ENCODE data around the gene CDH4.

Gene CDH4

DNA sequence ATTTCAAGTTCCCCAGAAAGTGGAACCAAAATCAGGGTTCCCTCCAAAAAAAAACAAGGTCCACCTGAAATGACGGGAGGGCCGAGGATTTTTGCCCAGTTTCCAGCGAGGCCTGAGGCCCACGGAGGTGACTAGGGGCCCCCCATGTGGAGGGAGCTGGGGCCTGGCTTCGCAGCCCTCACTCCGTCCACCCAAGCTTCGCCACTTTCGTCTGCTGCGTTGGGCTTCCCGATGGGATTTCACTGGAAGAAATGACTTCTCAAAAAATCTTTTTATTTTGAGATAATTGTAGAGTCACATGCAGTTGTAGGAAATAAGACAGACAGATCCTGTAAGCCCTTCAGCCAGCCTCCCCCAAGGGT lies 605.3 kb downstream of the CDH4 start:
- no peak for DNase-seq

GRCh38 chr20:61857884-61858283 lies 605.8 kb downstream of the CDH4 start:
- DNase-seq: no peak

- no peak for DNase-seq
Observed at GRCh38 chr20:61859767-61860166, 607.7 kb downstream of the CDH4 start.

- no peak for DNase-seq
Observed at GRCh38 chr20:61860260-61860987, 608.4 kb downstream of the CDH4 start.

DNA sequence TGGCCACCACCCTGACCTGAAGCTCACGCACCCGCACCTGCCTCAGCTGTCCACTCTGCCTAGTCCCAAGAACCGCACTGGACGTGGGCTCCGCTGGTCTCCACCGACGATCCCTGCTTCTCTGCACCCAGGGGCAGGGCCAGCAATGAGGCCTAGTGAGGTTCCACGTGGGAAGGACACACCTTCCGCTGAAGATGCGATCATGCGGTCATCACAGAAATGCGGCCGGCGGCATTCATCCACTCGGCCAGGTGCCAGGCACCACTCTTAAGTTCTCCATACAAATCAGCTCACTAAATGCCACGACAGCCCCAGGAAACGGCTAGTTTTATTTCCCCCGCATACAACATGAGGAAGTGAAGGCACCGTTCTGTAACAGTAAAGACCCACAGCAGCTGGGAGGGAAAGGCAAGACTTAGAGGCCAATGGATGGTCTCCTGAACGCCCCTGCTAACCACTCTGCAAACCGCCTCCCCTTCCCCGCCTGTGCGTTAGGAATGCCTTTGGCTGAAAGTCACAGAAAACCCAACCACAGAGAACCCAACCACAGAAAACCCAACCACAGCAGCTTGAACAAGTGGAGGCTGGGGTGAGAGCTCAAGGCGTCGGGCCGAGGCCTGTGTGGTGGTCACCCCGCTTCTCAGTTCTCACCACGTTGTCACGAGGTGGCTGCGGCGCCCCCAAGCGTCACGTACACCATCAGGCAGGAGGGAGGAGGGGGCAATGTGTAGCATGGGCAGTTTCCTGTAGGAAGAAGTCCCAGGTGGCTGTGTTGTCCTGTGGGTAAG lies 609.2 kb downstream of the CDH4 start:
- DNase-seq: no peak

- no peak for DNase-seq
Observed at GRCh38 chr20:61861858-61862257, 609.8 kb downstream of the CDH4 start.

DNA sequence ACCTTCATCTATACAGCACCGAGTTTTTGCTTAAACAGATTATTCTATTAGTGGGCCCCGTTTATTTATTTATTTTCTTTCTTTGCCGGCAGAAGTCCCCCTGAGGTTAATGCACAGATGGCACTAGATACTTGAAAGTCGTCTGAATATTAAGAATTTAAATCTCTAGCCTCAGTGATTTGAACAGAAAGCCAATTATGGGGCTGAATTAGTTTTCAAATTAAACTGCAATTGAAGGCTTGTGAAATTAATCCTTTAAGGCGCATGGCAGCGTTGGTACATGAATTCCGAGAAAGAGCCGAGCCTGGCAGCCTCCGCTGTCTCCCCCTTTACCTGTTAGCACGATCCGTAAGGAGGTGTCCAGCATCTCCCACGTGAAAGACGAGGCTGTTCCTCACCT lies 610.8 kb downstream of the CDH4 start:
- DNase-seq: no peak

DNA sequence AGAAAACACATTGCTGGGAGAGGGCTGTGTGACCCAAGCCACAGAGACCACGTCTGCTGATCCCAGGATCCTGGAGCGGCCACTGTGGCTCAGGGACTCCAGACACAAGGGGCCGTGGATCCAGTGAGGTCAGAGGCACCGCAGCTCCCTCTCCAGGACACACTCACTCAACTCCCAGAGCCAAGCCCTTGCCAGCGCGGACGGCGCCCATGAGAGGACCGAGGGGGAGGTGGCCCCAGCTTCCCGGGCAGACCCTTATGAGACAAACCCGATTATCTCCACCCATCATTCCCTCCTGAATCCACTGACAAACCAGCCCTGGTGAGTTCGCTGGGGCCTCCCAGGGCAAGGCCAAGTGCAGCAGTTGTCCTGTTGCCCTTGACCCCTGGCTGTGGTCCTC lies 612.4 kb downstream of the CDH4 start:
- DNase-seq: no peak

- no peak for DNase-seq
Observed at GRCh38 chr20:61865353-61865752, 613.3 kb downstream of the CDH4 start.

- DNase-seq: no peak
Observed at GRCh38 chr20:61866165-61866564, 614.1 kb downstream of the CDH4 start.

- no peak for DNase-seq
Observed at GRCh38 chr20:61868006-61868405, 615.9 kb downstream of the CDH4 start.

- no peak for DNase-seq
Observed at GRCh38 chr20:61868466-61869090, 616.5 kb downstream of the CDH4 start.

DNA sequence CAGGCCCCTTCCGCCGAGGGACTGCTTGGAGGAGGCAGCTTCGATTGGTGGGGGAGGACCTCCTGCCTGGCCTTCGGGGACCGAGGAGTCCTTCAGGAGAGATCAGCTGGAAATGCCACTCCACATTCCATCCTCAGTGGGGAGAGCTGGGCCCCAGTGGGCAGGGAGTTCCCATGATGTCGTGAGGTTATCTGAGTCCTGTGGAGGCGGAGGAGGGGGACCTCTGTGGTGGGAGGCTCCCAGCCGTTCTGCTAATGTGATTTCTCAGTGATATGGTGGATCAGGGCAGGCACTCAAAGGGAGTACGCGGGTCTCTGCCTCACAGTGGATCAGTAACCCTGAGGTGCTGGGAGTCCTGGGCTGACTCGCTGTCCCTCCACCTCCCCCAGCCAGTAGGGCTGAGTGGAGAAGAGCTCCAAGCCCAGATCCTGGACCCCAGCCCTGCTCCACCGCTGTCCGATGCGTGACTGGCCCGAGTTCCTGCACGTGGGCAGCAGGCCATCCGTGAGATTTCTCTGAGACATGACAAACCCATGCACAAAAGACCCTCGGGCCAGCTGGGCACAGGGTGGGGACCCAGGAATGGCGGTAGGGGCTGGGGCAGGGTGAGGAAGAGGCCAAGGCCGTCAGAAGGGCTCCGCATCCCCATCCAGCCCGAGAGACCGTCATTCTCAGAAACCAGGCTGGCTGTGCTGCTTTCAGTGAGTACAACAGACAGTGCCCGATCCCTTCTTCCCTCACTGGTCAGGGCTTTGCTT lies 617.9 kb downstream of the CDH4 start:
- DNase-seq: no peak

DNA sequence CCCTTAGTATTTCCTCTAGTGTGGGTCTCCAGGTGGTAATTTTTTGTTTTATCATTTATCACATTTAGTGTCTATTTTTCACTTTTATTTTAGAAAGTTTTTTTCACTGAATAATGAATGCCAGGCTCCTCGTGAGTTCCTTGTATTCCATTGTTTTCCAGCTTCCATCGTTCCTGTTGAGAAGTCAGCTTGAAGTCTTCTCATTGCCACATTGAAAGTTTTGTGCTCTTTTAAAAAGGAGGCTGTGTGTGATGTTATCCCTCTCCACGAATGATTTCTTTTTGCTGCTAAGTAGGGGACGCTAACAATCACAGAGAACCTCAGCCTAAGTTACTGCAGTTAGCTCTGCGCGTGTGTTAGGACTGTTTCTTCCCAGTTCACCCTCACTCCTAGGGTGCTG lies 619.1 kb downstream of the CDH4 start:
- no peak for DNase-seq

DNA sequence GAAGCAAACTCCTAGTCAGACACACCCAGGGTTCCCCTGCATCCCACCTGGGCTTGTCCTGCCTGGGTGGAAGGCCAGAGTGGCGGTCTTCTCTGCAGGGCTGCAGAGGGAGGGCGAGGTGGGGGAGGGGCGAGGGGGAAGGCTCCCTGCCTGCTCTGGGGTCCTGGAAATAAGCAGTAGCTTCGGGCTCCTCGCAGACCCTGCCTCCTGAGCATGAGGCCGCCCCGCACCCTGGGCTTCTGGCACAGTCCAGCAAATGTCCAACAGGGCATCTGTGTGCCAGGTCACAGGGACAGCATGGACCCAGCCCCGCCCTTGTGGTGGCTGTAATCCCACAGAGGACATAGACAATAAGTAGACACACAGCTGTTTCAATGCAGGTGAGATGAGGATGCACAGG lies 619.9 kb downstream of the CDH4 start:
- no peak for DNase-seq

GRCh38 chr20:61872371-61872900 lies 620.4 kb downstream of the CDH4 start:
- DNase-seq: no peak

- no peak for DNase-seq
Observed at GRCh38 chr20:61873651-61874420, 621.8 kb downstream of the CDH4 start.

DNA sequence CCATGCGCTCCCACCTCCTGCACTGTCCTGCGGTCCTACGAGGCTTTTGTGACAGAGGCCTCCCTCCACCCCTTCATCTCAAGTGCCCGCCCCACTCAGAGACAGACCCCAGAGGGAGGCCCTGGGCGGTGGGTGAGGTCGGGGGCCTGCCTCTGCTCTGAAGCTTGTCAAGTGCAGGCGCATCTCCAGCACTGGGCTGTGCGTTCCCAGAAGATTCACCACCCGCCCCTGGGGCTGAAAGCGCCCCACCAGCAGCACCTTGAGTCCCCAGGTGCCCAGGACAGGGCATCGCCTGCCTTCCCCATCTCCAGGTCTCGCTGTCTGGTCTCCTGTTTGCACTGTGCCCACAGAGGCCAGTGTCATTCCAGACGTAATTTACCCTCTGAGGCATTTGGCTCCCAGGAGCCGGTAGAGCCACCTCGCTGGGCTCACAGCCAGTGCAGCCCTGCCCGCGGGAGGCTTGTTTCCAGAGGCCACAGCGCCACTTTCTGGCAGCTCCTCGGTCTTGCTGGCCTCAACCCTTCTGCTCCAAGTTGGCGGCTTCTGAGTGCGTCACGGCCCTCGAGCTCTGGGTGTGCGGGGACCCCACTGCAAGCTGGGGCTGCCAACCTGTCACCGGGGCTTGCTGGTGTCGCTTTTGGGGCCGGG lies 622.5 kb downstream of the CDH4 start:
- peak; percentile 82 for DNase-seq

GRCh38 chr20:61875221-61875885 lies 623.3 kb downstream of the CDH4 start:
- DNase-seq: peak; percentile 68

GRCh38 chr20:61875996-61876395 lies 623.9 kb downstream of the CDH4 start:
- DNase-seq: no peak

Data from islet precursor cell (in vitro differentiated cells).